ENCODE measurements around the gene ARHGAP44. TPM values are rescaled to one million over a fixed set of nuclear protein-coding genes. Genes with fewer than 3 reads are reported as not detected.

ARHGAP44 gene
- total RNA-seq, 1 donor from 2014 or later: 8.7 TPM

DNA sequence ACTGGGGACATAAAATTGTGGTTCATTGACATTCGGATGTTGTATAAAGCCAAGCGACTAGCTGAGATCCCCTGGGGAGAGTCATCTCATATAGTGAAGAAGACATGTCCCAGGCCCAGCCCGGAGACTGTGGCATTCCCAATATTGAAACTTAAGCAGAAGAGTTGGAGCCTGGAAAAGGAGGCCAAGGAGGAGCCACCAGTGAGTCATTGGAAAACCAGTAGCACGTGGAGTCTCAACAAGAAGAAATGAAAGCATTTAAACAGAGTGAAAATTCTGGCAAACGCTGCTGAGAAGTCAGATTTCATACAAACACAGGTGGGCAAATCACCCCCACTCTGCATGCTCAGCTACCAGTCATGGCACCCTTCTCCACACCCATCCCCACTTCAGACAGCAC is 237.9 kb downstream of the ARHGAP44 start:
- no peaks in the 10 kb centered on the region for H3K79me2 ChIP-seq (ENCODE audit: low read depth)
- H3K27ac ChIP-seq: no peak overlapping the region
- H3K36me3 ChIP-seq: no peaks in the 10 kb centered on the region
- Mint-ChIP-seq H3K27me3 (ENCODE audit: insufficient read depth, low read depth) (peaks cover 5% of the 10 kb centered on the region), H3K27ac (no peak overlapping the region), H3K9me3 (peaks cover 3% of the 10 kb centered on the region), H3K4me3 (no peak overlapping the region), H3K36me3 (no peaks in the 10 kb centered on the region), H3K4me1 (peaks cover 20% of the 10 kb centered on the region)
- no peak for DNase-seq (ENCODE audit: low spot score)
- H3K27me3 ChIP-seq: no peaks in the 10 kb centered on the region
- peaks cover 14% of the 10 kb centered on the region for H3K4me1 ChIP-seq
- H3K9me3 ChIP-seq (ENCODE audit: low read depth): no peaks in the 10 kb centered on the region
- no peak overlapping the region for H3K9ac ChIP-seq
- H4K20me1 ChIP-seq (ENCODE audit: low read depth): no peaks in the 10 kb centered on the region
- no peak overlapping the region for H3K4me3 ChIP-seq
- H3K4me2 ChIP-seq: no peak overlapping the region
- no peak for TF ChIP-seq EZH2phosphoT487 (IDR thresholded peaks at IDR 0.05)
- H2AFZ ChIP-seq (replicated peaks): no peak overlapping the region
- peaks cover 22% of the 10 kb centered on the region for H3F3A ChIP-seq (ENCODE audit: low read depth)

DNA sequence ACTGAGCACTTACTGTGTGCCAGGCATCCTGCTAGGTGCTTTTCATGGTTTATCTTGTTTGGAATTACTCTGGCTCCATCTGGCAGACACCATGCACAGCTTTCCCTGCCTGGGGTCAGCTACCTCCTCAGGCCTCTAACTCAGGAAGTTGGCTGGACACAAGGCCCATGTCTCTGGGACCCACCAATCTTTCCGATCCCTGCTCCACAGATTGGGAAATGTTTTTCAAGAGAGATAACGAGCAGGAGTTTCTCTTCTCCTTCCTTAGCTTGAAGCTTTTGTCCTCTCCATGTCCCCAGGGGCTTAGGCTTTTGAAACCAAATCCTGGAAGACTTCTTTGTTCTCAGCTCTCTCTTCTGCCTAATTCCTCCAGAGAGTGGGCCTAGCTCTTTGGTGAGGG is 240.0 kb downstream of the ARHGAP44 start:
- Mint-ChIP-seq H3K4me1 (peaks cover 15% of the 10 kb centered on the region), H3K27me3 (ENCODE audit: insufficient read depth, low read depth) (peaks cover 7% of the 10 kb centered on the region), H3K9me3 (peaks cover 3% of the 10 kb centered on the region), H3K36me3 (no peaks in the 10 kb centered on the region), H3K4me3 (no peak overlapping the region), H3K27ac (no peak overlapping the region)
- TF ChIP-seq EZH2 (IDR thresholded peaks at IDR 0.05): no peak
- Histone ChIP-seq H3K9ac (no peak overlapping the region), H3K27me3 (no peaks in the 10 kb centered on the region), H3K36me3 (no peaks in the 10 kb centered on the region), H3K4me3 (no peak overlapping the region), H3K4me1 (peaks cover 11% of the 10 kb centered on the region), H3K9me3 (ENCODE audit: low read depth) (no peaks in the 10 kb centered on the region), H3F3A (ENCODE audit: low read depth) (peaks cover 19% of the 10 kb centered on the region), H3K4me2 (peak overlapping the region; percentile 14), H2AFZ (replicated peaks) (no peak overlapping the region), H4K20me1 (ENCODE audit: low read depth) (no peaks in the 10 kb centered on the region), H3K27ac (peak overlapping the region; percentile 84), H3K79me2 (ENCODE audit: low read depth) (no peaks in the 10 kb centered on the region)
- peak; percentile 52 for DNase-seq (ENCODE audit: low spot score)

DNA sequence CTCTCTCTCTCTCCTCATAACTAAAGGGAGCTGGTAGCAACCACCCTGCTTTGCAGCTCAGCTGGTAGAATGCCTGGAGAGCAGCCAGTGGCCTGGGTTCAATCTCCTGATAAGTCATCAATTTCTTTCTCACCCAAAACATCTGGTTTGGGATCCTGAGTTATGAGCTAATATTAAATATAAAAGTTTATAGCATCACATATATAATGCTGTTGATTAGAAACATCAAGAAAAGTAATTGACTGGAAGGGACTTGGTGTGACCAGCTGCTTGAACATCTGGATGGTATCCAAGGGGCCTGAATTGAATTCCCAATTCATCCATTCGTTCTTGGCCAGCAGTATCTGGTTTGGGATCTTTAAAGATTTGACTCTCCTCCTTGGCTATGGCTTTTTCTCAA is 240.8 kb downstream of the ARHGAP44 start:
- no peak for DNase-seq (ENCODE audit: low spot score)
- H2AFZ ChIP-seq (replicated peaks): no peak overlapping the region
- no peaks in the 10 kb centered on the region for H3K9me3 ChIP-seq (ENCODE audit: low read depth)
- H3K79me2 ChIP-seq (ENCODE audit: low read depth): no peaks in the 10 kb centered on the region
- Mint-ChIP-seq H3K4me1 (peaks cover 9% of the 10 kb centered on the region), H3K36me3 (no peaks in the 10 kb centered on the region), H3K9me3 (peaks cover 7% of the 10 kb centered on the region), H3K4me3 (no peak overlapping the region), H3K27ac (no peak overlapping the region), H3K27me3 (ENCODE audit: insufficient read depth, low read depth) (peaks cover 5% of the 10 kb centered on the region)
- H3K27me3 ChIP-seq: no peaks in the 10 kb centered on the region
- H3K9ac ChIP-seq: no peak overlapping the region
- H3K27ac ChIP-seq: no peak overlapping the region
- H3K36me3 ChIP-seq: no peaks in the 10 kb centered on the region
- H3K4me3 ChIP-seq: no peak overlapping the region
- H3K4me1 ChIP-seq: peaks cover 11% of the 10 kb centered on the region
- H4K20me1 ChIP-seq (ENCODE audit: low read depth): no peaks in the 10 kb centered on the region
- H3K4me2 ChIP-seq: no peak overlapping the region
- TF ChIP-seq EZH2 (IDR thresholded peaks at IDR 0.05) (no peak), EZH2phosphoT487 (IDR thresholded peaks at IDR 0.05) (no peak)
- TF ChIP-seq, protein P1, sequence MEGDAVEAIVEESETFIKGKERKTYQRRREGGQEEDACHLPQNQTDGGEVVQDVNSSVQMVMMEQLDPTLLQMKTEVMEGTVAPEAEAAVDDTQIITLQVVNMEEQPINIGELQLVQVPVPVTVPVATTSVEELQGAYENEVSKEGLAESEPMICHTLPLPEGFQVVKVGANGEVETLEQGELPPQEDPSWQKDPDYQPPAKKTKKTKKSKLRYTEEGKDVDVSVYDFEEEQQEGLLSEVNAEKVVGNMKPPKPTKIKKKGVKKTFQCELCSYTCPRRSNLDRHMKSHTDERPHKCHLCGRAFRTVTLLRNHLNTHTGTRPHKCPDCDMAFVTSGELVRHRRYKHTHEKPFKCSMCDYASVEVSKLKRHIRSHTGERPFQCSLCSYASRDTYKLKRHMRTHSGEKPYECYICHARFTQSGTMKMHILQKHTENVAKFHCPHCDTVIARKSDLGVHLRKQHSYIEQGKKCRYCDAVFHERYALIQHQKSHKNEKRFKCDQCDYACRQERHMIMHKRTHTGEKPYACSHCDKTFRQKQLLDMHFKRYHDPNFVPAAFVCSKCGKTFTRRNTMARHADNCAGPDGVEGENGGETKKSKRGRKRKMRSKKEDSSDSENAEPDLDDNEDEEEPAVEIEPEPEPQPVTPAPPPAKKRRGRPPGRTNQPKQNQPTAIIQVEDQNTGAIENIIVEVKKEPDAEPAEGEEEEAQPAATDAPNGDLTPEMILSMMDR (IDR thresholded peaks at IDR 0.05): no peak
- H3F3A ChIP-seq (ENCODE audit: low read depth): peaks cover 18% of the 10 kb centered on the region

DNA sequence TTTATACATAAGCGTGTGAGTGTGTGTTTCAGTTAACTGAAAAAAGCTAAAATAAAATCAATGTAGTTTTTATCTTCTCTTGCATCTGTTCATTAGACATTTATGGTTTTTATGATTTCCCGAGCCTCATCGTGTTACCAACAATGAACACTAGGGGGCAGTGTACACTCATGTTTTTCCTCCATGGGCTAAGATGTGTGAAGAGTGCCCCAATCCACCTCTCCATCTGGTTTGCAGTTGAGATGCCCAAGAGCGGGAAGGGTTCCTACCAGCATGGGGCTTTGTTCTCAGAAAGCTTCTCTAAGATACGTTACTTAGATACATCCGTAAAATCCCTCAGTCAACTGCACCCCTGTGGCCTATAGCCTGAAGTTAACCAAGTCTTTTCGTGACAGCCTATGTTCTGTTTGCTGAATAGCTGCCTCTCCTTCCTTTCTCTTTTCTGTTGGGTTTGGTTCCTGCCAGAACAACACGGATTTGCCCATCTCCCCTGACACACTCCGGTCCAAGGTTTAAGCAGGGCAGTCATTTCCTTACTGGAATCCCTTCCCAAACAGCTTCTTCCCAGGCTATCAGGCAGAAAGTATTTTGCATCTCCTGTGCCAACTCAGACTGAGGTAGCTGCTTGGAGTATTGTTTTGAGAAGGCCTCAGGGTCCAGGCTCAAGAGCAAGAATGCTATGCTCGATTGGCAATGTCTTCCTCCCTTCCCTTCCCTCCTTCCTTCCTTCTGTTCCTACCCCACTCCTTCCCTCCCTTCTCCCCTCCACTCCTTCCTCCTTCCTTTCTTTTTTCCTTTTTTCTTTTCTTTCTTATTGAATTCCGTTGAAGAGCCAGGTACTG is 241.4 kb downstream of the ARHGAP44 start:
- no peak overlapping the region for H3K4me3 Mint-ChIP-seq
- H3K9me3 Mint-ChIP-seq: peaks cover 7% of the 10 kb centered on the region
- H3K27ac Mint-ChIP-seq: no peak overlapping the region
- H3K27me3 Mint-ChIP-seq (ENCODE audit: insufficient read depth, low read depth): peaks cover 4% of the 10 kb centered on the region
- Histone ChIP-seq H2AFZ (replicated peaks) (peak overlapping the region; percentile 54), H3F3A (ENCODE audit: low read depth) (peaks cover 18% of the 10 kb centered on the region), H3K79me2 (ENCODE audit: low read depth) (no peaks in the 10 kb centered on the region), H3K27ac (no peak overlapping the region), H3K4me1 (peaks cover 11% of the 10 kb centered on the region), H3K36me3 (no peaks in the 10 kb centered on the region), H3K9me3 (ENCODE audit: low read depth) (no peaks in the 10 kb centered on the region), H3K27me3 (no peaks in the 10 kb centered on the region), H3K4me3 (no peak overlapping the region), H4K20me1 (ENCODE audit: low read depth) (no peaks in the 10 kb centered on the region), H3K4me2 (no peak overlapping the region), H3K9ac (no peak overlapping the region)
- peaks cover 9% of the 10 kb centered on the region for H3K4me1 Mint-ChIP-seq
- H3K36me3 Mint-ChIP-seq: no peaks in the 10 kb centered on the region
- peak; percentile 63 for DNase-seq (ENCODE audit: low spot score)
- no peak for TF ChIP-seq EZH2 (IDR thresholded peaks at IDR 0.05)
- TF ChIP-seq, protein P1 (IDR thresholded peaks at IDR 0.05): peak; percentile 82
